Suprapubic skin (tissue), 4 donors: ENCODE results near the gene LATS2. TPM values are rescaled to one million over a fixed set of nuclear protein-coding genes. Genes with fewer than 3 reads are reported as not detected.
A peak's percentile ranks its signal among the peaks of the same experiment; 100 is the strongest.

ENCODE experiments used
- DNase-seq, 2 donors: peaks; one replicate each; pipeline ENCODE4 v3.0.0-alpha.2; 2019; ENCODE audit warnings: low spot score in 2 of 2
- H3K27ac ChIP-seq: fragments of 200-600 bp; sonication (generic); one replicate; pipeline ENCODE4 v1.5.1; 2019
- H3K27me3 ChIP-seq: fragments of 200-600 bp; sonication (generic); one replicate; pipeline ENCODE4 v1.5.1; 2019
- H3K36me3 ChIP-seq: fragments of 200-600 bp; sonication (generic); one replicate; pipeline ENCODE4 v1.5.1; 2019
- H3K4me1 ChIP-seq: fragments of 200-600 bp; sonication (generic); one replicate; pipeline ENCODE4 v1.5.1; 2019
- H3K4me3 ChIP-seq: fragments of 200-600 bp; sonication (generic); one replicate; pipeline ENCODE4 v1.5.1; 2019; ENCODE audit warnings: mild to moderate bottlenecking
- H3K9me3 ChIP-seq: fragments of 200-600 bp; sonication (generic); one replicate; pipeline ENCODE4 v1.5.1; 2019
- EP300 ChIP-seq: sonication (generic); formaldehyde crosslinking; IDR thresholded peaks from one replicate; pipeline ENCODE4 v1.6.1; 2017; ENCODE audit warnings: antibody characterized with exemption
- POLR2A ChIP-seq, 2 donors: fragments of 450-650 bp; IDR thresholded peaks; one replicate each; pipeline ENCODE4 v1.6.1; 2017; ENCODE audit warnings: antibody characterized with exemption in 2 of 2, mild to moderate bottlenecking in 2 of 2, moderate library complexity in 2 of 2
- POLR2AphosphoS5 ChIP-seq, 3 donors: sonication (generic); formaldehyde crosslinking; IDR thresholded peaks; one replicate each; pipeline ENCODE4 v1.6.1; 2017; ENCODE audit warnings: antibody characterized with exemption in 3 of 3
- WGBS: methylation state at CpG from one replicate; pipeline ENCODE4 v1.1.5; 2018; 5-methylcytosine and 5-hydroxymethylcytosine counted together
- total RNA-seq, 4 donors: library from RNA; depleted of rRNA; stranded (reverse); fragments of >200 nt; gene quantifications; one replicate each; pipeline ENCODE4 v1.1.0, GENCODE V29; 2016
- TF ChIP-seq, protein P1 (sequence below), 2 donors: fragments of 200-600 bp in 1 of 2; fragments of 450-650 bp in 1 of 2; sonication (generic) in 1 of 2; IDR thresholded peaks; one replicate each; pipeline ENCODE4 v1.5.1; 2016 to 2019; ENCODE audit warnings: antibody characterized with exemption in 2 of 2, mild to moderate bottlenecking in 1 of 2, moderate library complexity in 1 of 2

LATS2 gene
- total RNA-seq, 4 donors from 2014 or later, result 11.5 to 21.6 (median 16.3) TPM

- no peaks in the 10 kb centered on the region for H3K27me3 ChIP-seq
- TF ChIP-seq POLR2A (IDR thresholded peaks at IDR 0.05) (no peak), EP300 (no peak), POLR2AphosphoS5 (IDR thresholded peaks at IDR 0.05) (no peak)
- TF ChIP-seq, protein P1, sequence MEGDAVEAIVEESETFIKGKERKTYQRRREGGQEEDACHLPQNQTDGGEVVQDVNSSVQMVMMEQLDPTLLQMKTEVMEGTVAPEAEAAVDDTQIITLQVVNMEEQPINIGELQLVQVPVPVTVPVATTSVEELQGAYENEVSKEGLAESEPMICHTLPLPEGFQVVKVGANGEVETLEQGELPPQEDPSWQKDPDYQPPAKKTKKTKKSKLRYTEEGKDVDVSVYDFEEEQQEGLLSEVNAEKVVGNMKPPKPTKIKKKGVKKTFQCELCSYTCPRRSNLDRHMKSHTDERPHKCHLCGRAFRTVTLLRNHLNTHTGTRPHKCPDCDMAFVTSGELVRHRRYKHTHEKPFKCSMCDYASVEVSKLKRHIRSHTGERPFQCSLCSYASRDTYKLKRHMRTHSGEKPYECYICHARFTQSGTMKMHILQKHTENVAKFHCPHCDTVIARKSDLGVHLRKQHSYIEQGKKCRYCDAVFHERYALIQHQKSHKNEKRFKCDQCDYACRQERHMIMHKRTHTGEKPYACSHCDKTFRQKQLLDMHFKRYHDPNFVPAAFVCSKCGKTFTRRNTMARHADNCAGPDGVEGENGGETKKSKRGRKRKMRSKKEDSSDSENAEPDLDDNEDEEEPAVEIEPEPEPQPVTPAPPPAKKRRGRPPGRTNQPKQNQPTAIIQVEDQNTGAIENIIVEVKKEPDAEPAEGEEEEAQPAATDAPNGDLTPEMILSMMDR (IDR thresholded peaks at IDR 0.05), result no peak
- H3K4me1 ChIP-seq, result no peaks in the 10 kb centered on the region
- no peaks in the 10 kb centered on the region for H3K9me3 ChIP-seq
- peaks cover 82% of the 10 kb centered on the region for H3K36me3 ChIP-seq
- no peak overlapping the region for H3K4me3 ChIP-seq
- DNase-seq, result peak in 1 of 2 donors; percentile 32
- WGBS, result 86% methylated on average over 5 of the region's 5 CpGs
- no peak overlapping the region for H3K27ac ChIP-seq
Observed at GRCh38 chr13:20980430-20980829, 81.0 kb downstream of the LATS2 start.

DNA sequence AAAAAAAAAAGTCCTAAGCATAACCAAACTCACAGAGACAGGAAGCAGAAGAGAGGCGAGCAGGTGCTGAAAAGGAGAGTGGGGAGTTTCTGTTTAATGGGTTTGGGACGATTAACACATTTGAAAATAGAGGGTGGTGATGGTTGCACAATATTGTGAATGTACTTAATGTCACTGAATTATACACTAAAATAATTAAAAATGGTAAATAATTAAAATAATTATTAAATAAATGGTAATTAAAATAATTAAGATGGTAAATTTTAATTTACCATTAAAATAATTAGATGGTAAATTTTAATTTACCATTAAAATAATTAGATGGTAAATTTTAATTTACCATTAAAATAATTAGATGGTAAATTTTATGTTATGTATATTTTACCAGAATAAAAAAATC, 84.0 kb downstream of the LATS2 start:
- H3K4me3 ChIP-seq, result no peak overlapping the region
- H3K27ac ChIP-seq, result no peak overlapping the region
- no peaks in the 10 kb centered on the region for H3K4me1 ChIP-seq
- TF ChIP-seq POLR2A (IDR thresholded peaks at IDR 0.05) (no peak), POLR2AphosphoS5 (IDR thresholded peaks at IDR 0.05) (no peak), EP300 (no peak)
- TF ChIP-seq, protein P1 (IDR thresholded peaks at IDR 0.05), result no peak
- DNase-seq, result no peak
- no peaks in the 10 kb centered on the region for H3K9me3 ChIP-seq
- H3K36me3 ChIP-seq, result peaks cover 87% of the 10 kb centered on the region
- WGBS, result 88% methylated on average over 2 of the region's 2 CpGs
- H3K27me3 ChIP-seq, result no peaks in the 10 kb centered on the region

DNA sequence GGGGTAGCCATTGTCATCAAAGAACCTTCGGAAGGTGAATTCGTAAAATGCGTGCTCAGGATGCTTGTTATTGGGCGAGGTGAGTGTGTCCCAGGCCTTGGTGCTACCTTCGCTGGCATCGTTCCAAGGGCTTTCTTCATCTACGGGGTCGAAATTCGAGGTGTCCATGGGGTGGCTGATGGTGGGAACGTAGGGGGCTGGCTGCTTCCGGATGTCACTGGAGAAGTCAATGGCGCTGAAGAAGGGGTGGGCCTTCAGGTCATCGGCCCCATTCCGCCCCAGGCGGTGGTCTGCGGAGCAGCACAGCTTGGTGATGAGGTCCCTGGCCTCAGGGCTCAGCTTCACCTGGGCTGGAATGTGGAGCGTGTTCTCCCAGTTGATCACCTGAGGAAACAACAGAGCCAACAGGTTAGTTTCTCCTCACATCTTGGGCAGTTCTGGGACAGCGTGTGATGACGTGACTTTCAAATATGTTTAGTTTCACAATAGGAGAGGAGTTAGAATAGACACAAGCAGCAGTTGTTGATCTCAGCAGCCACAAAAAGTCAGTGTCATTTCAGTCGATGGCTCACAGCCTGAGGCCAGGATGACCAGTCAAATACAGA, 86.3 kb downstream of the LATS2 start:
- Histone ChIP-seq H3K36me3 (peaks cover 64% of the 10 kb centered on the region), H3K27me3 (no peaks in the 10 kb centered on the region), H3K27ac (no peak overlapping the region), H3K9me3 (no peaks in the 10 kb centered on the region), H3K4me1 (no peaks in the 10 kb centered on the region), H3K4me3 (no peak overlapping the region)
- WGBS, result 91% methylated on average over 17 of the region's 20 CpGs
- no peak for TF ChIP-seq EP300
- no peak for TF ChIP-seq POLR2AphosphoS5 (IDR thresholded peaks at IDR 0.05)
- TF ChIP-seq POLR2A (IDR thresholded peaks at IDR 0.05), result no peak
- TF ChIP-seq, protein P1 (IDR thresholded peaks at IDR 0.05), result no peak
- DNase-seq, result peak in 1 of 2 donors; percentile 76

- Histone ChIP-seq H3K27ac (no peak overlapping the region), H3K27me3 (no peaks in the 10 kb centered on the region), H3K4me1 (no peaks in the 10 kb centered on the region), H3K9me3 (no peaks in the 10 kb centered on the region), H3K4me3 (no peak overlapping the region), H3K36me3 (peaks cover 53% of the 10 kb centered on the region)
- WGBS, result 91% methylated on average over 8 of the region's 8 CpGs
- TF ChIP-seq EP300, result no peak
- TF ChIP-seq, protein P1 (IDR thresholded peaks at IDR 0.05), result no peak
- no peak for TF ChIP-seq POLR2A (IDR thresholded peaks at IDR 0.05)
- TF ChIP-seq POLR2AphosphoS5 (IDR thresholded peaks at IDR 0.05), result no peak
- no peak for DNase-seq
Observed at GRCh38 chr13:20973886-20974425, 87.4 kb downstream of the LATS2 start.

DNA sequence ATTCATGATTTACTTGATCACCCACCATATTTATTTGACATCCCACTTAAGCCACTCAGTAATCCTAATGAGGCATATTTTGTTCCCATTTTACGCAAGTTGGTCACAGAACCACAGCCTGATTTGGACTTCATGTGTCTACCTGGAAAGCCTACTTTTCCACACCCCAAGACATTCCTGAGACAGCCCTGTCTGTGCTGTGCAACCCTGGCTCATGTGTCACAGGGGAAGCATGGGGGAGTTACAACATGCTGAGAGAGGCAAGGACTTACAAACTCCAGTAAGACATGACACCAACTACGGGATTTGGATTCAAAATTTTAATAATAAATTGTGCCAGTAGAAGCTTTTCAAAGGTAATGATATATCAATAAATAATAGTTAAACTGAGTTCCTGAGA, 88.7 kb downstream of the LATS2 start:
- Histone ChIP-seq H3K9me3 (no peaks in the 10 kb centered on the region), H3K27me3 (no peaks in the 10 kb centered on the region), H3K4me3 (no peak overlapping the region), H3K36me3 (peaks cover 41% of the 10 kb centered on the region), H3K27ac (no peak overlapping the region), H3K4me1 (no peaks in the 10 kb centered on the region)
- peak in 1 of 2 donors; percentile 7 for DNase-seq
- 87% methylated on average over 2 of the region's 2 CpGs for WGBS
- TF ChIP-seq POLR2AphosphoS5 (IDR thresholded peaks at IDR 0.05) (no peak), POLR2A (IDR thresholded peaks at IDR 0.05) (no peak), EP300 (no peak)
- TF ChIP-seq, protein P1 (IDR thresholded peaks at IDR 0.05), result no peak
